HepG2 (cell line): ENCODE results near the gene KLHL13. TPM values are rescaled to one million over a fixed set of nuclear protein-coding genes. Genes with fewer than 3 reads are reported as not detected.

Source experiments
- ATAC-seq: fragments of 200-7000 bp; cut with Tn5 transposase; 3 replicates; pipeline ENCODE4 v1.9.1; 2020; ENCODE audit warnings: mild to moderate bottlenecking, moderate library complexity
- BruUV-seq: library from RNA; stranded (reverse); fragments of 400-500 nt; replicated peaks from 2 replicates; lab custom pipeline; 2021; lab: Mats Ljungman, UMichigan
- CTCF ChIA-PET: fragments of 300-600 bp; formaldehyde crosslinking; extraction: SDS; loops from one replicate; lab custom pipeline; 2021; ENCODE audit warnings: low total read pairs, inconsistent platforms, low intra/inter-chr PET ratio; lab: Yijun Ruan, JAX
- POLR2A ChIA-PET: fragments of 350-600 bp; sonication (Branson Sonifier 250); formaldehyde crosslinking; loops from one replicate; lab custom pipeline; 2020; ENCODE audit warnings: antibody characterized with exemption, inconsistent platforms; lab: Yijun Ruan, JAX
- DNase-seq: peaks from one replicate; pipeline ENCODE4 v3.0.0-alpha.2; 2015; ENCODE audit warnings: low spot score
- FAIRE-seq: peaks from 3 replicates; lab custom pipeline; 2011; peaks lifted over from hg19 to GRCh38; lab: Jason Lieb, UNC
- H2AFZ ChIP-seq: one replicate; pipeline ENCODE4 v1.6.1; 2011; ENCODE audit warnings: low read length, inconsistent platforms
- H3K27ac ChIP-seq: fragments of 300-600 bp; 3 replicates; pipeline ENCODE4 v1.8.0; 2011; ENCODE audit warnings: mixed run types, mild to moderate bottlenecking, mixed read lengths, low read length, inconsistent platforms; ENCODE audit not compliant: insufficient read depth; ENCODE audit errors: extremely low read length
- H3K27me3 ChIP-seq, 2 experiments: fragments of 200-600 bp in 1 of 2; 2 replicates in 1 of 2; 3 replicates in 1 of 2; pipeline versions ENCODE4 v1.6.0 to v1.8.0; 2011; ENCODE audit warnings: low read length in 2 of 2, mild to moderate bottlenecking in 2 of 2, moderate library complexity in 2 of 2, inconsistent platforms in 1 of 2; ENCODE audit not compliant: insufficient read depth in 2 of 2, control insufficient read depth in 1 of 2
- H3K36me3 ChIP-seq, 2 experiments: fragments of 200-600 bp in 1 of 2; replicated peaks in 1 of 2; 2 replicates in 1 of 2; 3 replicates in 1 of 2; pipeline versions ENCODE4 v1.5.1 to v1.8.0; 2011; ENCODE audit warnings: low read length in 2 of 2, inconsistent platforms in 1 of 2; ENCODE audit not compliant: insufficient read depth in 2 of 2, control insufficient read depth in 1 of 2
- H3K4me1 ChIP-seq: 2 replicates; pipeline ENCODE4 v1.5.1; 2012; ENCODE audit warnings: low read length, inconsistent platforms; ENCODE audit not compliant: insufficient read depth
- H3K4me2 ChIP-seq: 2 replicates; pipeline ENCODE4 v1.6.0; 2011; ENCODE audit warnings: low read depth, low read length, inconsistent platforms
- H3K4me3 ChIP-seq, 3 experiments: fragments of 200-600 bp in 1 of 3; sonication (generic), shearing (Covaris generic) in 1 of 3; replicated peaks in 1 of 3; 2 replicates each; pipeline ENCODE4 v1.5.1; 2011 to 2016; ENCODE audit warnings: low read length in 3 of 3, inconsistent platforms in 2 of 3, low read depth in 2 of 3, mild to moderate bottlenecking in 2 of 3, control low read depth in 1 of 3, mixed read lengths in 1 of 3; ENCODE audit not compliant: insufficient read depth in 1 of 3
- H3K79me2 ChIP-seq: one replicate; pipeline ENCODE4 v1.6.1; 2011; ENCODE audit warnings: low read length, inconsistent platforms; ENCODE audit not compliant: insufficient read depth
- H3K9ac ChIP-seq: 2 replicates; pipeline ENCODE4 v1.6.0; 2011; ENCODE audit warnings: mild to moderate bottlenecking, low read depth, low read length, inconsistent platforms; ENCODE audit not compliant: insufficient read depth
- H3K9me3 ChIP-seq: 2 replicates; pipeline ENCODE4 v1.5.1; 2012; ENCODE audit warnings: mild to moderate bottlenecking, low read length
- H4K20me1 ChIP-seq: 2 replicates; pipeline ENCODE4 v1.6.0; 2011; ENCODE audit warnings: inconsistent platforms, mild to moderate bottlenecking, low read length, moderate library complexity; ENCODE audit not compliant: insufficient read depth
- ATF7 ChIP-seq, 2 experiments: fragments of 450-650 bp in 1 of 2; sonication (generic) in 1 of 2; formaldehyde crosslinking in 1 of 2; IDR thresholded peaks; 2 replicates each; pipeline versions ENCODE4 v1.4.0 to v1.6.1; 2016 to 2020; ENCODE audit warnings: antibody characterized with exemption in 1 of 2, mild to moderate bottlenecking in 1 of 2, missing genetic modification reagents in 1 of 2
- HES4 ChIP-seq: sonication (generic); formaldehyde crosslinking; IDR thresholded peaks from 2 replicates; pipeline ENCODE4 v1.9.0; 2021; ENCODE audit warnings: mild to moderate bottlenecking, missing genetic modification reagents, borderline replicate concordance
- HOXA3 ChIP-seq: sonication (generic); formaldehyde crosslinking; IDR thresholded peaks from 2 replicates; pipeline ENCODE4 v1.5.0; 2020; ENCODE audit warnings: missing genetic modification reagents
- KLF15 ChIP-seq: sonication (generic); formaldehyde crosslinking; IDR thresholded peaks from 2 replicates; pipeline ENCODE4 v1.8.1; 2023; ENCODE audit warnings: borderline replicate concordance, mild to moderate bottlenecking, inconsistent platforms, missing genetic modification reagents, mixed read lengths
- PHB2 ChIP-seq: fragments of 450-650 bp; IDR thresholded peaks from 2 replicates; pipeline ENCODE4 v1.6.1; 2018; ENCODE audit not compliant: partially characterized antibody
- POLR2AphosphoS5 ChIP-seq: IDR thresholded peaks from 2 replicates; pipeline ENCODE4 v1.6.1; 2012; ENCODE audit warnings: low read depth, low read length
- ZBTB8A ChIP-seq: sonication (generic); formaldehyde crosslinking; IDR thresholded peaks from 2 replicates; pipeline ENCODE4 v1.4.0; 2020; ENCODE audit warnings: mild to moderate bottlenecking, low read depth, missing genetic modification reagents, borderline replicate concordance
- ZNF180 ChIP-seq: sonication (generic); formaldehyde crosslinking; IDR thresholded peaks from 2 replicates; pipeline ENCODE4 v1.4.0; 2020; ENCODE audit warnings: low read depth, missing genetic modification reagents, borderline replicate concordance
- ZNF713 ChIP-seq: sonication (generic); formaldehyde crosslinking; IDR thresholded peaks from 2 replicates; pipeline ENCODE4 v1.4.0; 2020; ENCODE audit warnings: mild to moderate bottlenecking, missing genetic modification reagents
- ZSCAN31 ChIP-seq: sonication (generic); formaldehyde crosslinking; IDR thresholded peaks from 2 replicates; pipeline ENCODE4 v1.5.0; 2020; ENCODE audit warnings: low read depth, mild to moderate bottlenecking, missing genetic modification reagents
- WGBS: methylation state at CpG from one replicate; pipeline ENCODE4 v1.1.6; 2017; ENCODE audit warnings: low lambda C conversion rate; 5-methylcytosine and 5-hydroxymethylcytosine counted together
- in situ Hi-C: cut with HindIII; loops from 2 replicates; pipeline ENCODE4 v1.10.0; 2017; ENCODE audit warnings: low pct_unique_long_range_greater_than_20kb; ENCODE audit not compliant: extremely low pct_ligation_motif_present
- intact Hi-C: fragments of 100-400 bp; cut with micrococcal nuclease; formaldehyde crosslinking; loops from one replicate; pipeline ENCODE4 v1.10.0; 2022; ENCODE audit not compliant: unreplicated experiment
- polyA plus RNA-seq, 8 experiments: library from polyadenylated mRNA; depleted of rRNA in 3 of 8; stranded (reverse) in 7 of 8; unstranded in 1 of 8; fragments of >200 nt; fragmentation: Illumina TruSeq in 4 of 8; extraction: Trizol in 4 of 8; gene quantifications; 2 replicates each; pipeline versions ENCODE4 v1.2.1 to v1.2.3, GENCODE V29; 2011 to 2016; ENCODE audit warnings: low read depth in 4 of 8, missing spikeins in 1 of 8, mixed read lengths in 1 of 8; ENCODE audit not compliant: insufficient read depth in 1 of 8
- total RNA-seq, 5 experiments: library from RNA; depleted of rRNA; stranded (reverse); fragments of >200 nt; fragmentation: Illumina TruSeq; extraction: Trizol; gene quantifications; 2 replicates each; pipeline ENCODE4 v1.2.3, GENCODE V29; 2016; ENCODE audit warnings: low read depth in 1 of 5
- TF ChIP-seq, protein P1 (sequence below): sonication (generic); formaldehyde crosslinking; IDR thresholded peaks from 2 replicates; pipeline ENCODE4 v1.9.0; 2022; ENCODE audit warnings: missing genetic modification reagents, mild to moderate bottlenecking, borderline replicate concordance
- TF ChIP-seq, protein P2 (sequence below): IDR thresholded peaks from 2 replicates; pipeline ENCODE4 v1.6.1; 2018; ENCODE audit warnings: missing genetic modification reagents, mild to moderate bottlenecking, missing compliant biosample characterization
- TF ChIP-seq, protein P3 (sequence below): fragments of 450-650 bp; IDR thresholded peaks from 2 replicates; pipeline ENCODE4 v1.6.1; 2017; ENCODE audit warnings: mild to moderate bottlenecking

The KLHL13 gene
- total and polyA plus RNA-seq, 2 of the 13 experiments (the other 11 are each of a cell fraction or from before 2014, with no cell fraction given) = 0.28 to 1.6 TPM

- Histone ChIP-seq H3K36me3 (no peaks in the 10 kb centered on the region), H2AFZ (no peak overlapping the region), H3K9ac (no peak overlapping the region), H3K79me2 (no peaks in the 10 kb centered on the region), H3K27me3 (no peaks in the 10 kb centered on the region), H4K20me1 (no peaks in the 10 kb centered on the region), H3K9me3 (no peaks in the 10 kb centered on the region), H3K4me3 (no peak overlapping the region), H3K4me1 (no peaks in the 10 kb centered on the region), H3K4me2 (no peak overlapping the region), H3K27ac (no peak overlapping the region)
- CTCF ChIA-PET = no interaction called here
- WGBS = 71% methylated on average over 1 of the region's 1 CpG
- in situ Hi-C loops = no loop called here
- FAIRE-seq (no peak), DNase-seq (no peak), ATAC-seq (no peak)
- no TSS peak for BruUV-seq
- POLR2A ChIA-PET = no interaction called here
- intact Hi-C loops = no loop called here
- TF ChIP-seq HES4 (CRISPR knock-in tag) = no peak
- TF ChIP-seq, protein P1, sequence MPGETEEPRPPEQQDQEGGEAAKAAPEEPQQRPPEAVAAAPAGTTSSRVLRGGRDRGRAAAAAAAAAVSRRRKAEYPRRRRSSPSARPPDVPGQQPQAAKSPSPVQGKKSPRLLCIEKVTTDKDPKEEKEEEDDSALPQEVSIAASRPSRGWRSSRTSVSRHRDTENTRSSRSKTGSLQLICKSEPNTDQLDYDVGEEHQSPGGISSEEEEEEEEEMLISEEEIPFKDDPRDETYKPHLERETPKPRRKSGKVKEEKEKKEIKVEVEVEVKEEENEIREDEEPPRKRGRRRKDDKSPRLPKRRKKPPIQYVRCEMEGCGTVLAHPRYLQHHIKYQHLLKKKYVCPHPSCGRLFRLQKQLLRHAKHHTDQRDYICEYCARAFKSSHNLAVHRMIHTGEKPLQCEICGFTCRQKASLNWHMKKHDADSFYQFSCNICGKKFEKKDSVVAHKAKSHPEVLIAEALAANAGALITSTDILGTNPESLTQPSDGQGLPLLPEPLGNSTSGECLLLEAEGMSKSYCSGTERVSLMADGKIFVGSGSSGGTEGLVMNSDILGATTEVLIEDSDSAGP (CRISPR knock-in tag) = no peak
Measured at GRCh38 chrX:117919755-117920154, 196.9 kb downstream of the KLHL13 start.

GRCh38 chrX:117910216-117910615 is 206.4 kb downstream of the KLHL13 start:
- Histone ChIP-seq H3K36me3 (no peaks in the 10 kb centered on the region), H3K9ac (no peak overlapping the region), H2AFZ (no peak overlapping the region), H3K4me3 (no peak overlapping the region), H3K27ac (no peak overlapping the region), H3K4me2 (no peak overlapping the region), H3K9me3 (no peaks in the 10 kb centered on the region), H3K4me1 (no peaks in the 10 kb centered on the region), H3K27me3 (no peaks in the 10 kb centered on the region), H3K79me2 (no peaks in the 10 kb centered on the region), H4K20me1 (no peaks in the 10 kb centered on the region)
- ChIA-PET POLR2A (no interaction called here), CTCF (no interaction called here)
- 12% methylated on average over 1 of the region's 1 CpG for WGBS
- DNase-seq (no peak), ATAC-seq (no peak), FAIRE-seq (no peak)
- in situ Hi-C loops (no loop called here), intact Hi-C loops (no loop called here)
- no TSS peak for BruUV-seq
- TF ChIP-seq ZBTB8A (CRISPR knock-in tag) (no peak), KLF15 (CRISPR knock-in tag) (no peak), HOXA3 (CRISPR knock-in tag) (no peak), POLR2AphosphoS5 (no peak), ZSCAN31 (CRISPR knock-in tag) (no peak), ATF7 (IDR thresholded peaks at IDR 0.05) (no peak), ATF7 (CRISPR knock-in tag; IDR thresholded peaks at IDR 0.05) (no peak), ZNF713 (CRISPR knock-in tag) (no peak), ZNF180 (CRISPR knock-in tag) (no peak), PHB2 (no peak)
- TF ChIP-seq, protein P2, sequence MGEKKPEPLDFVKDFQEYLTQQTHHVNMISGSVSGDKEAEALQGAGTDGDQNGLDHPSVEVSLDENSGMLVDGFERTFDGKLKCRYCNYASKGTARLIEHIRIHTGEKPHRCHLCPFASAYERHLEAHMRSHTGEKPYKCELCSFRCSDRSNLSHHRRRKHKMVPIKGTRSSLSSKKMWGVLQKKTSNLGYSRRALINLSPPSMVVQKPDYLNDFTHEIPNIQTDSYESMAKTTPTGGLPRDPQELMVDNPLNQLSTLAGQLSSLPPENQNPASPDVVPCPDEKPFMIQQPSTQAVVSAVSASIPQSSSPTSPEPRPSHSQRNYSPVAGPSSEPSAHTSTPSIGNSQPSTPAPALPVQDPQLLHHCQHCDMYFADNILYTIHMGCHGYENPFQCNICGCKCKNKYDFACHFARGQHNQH (CRISPR knock-in tag) = no peak
- TF ChIP-seq, protein P3, sequence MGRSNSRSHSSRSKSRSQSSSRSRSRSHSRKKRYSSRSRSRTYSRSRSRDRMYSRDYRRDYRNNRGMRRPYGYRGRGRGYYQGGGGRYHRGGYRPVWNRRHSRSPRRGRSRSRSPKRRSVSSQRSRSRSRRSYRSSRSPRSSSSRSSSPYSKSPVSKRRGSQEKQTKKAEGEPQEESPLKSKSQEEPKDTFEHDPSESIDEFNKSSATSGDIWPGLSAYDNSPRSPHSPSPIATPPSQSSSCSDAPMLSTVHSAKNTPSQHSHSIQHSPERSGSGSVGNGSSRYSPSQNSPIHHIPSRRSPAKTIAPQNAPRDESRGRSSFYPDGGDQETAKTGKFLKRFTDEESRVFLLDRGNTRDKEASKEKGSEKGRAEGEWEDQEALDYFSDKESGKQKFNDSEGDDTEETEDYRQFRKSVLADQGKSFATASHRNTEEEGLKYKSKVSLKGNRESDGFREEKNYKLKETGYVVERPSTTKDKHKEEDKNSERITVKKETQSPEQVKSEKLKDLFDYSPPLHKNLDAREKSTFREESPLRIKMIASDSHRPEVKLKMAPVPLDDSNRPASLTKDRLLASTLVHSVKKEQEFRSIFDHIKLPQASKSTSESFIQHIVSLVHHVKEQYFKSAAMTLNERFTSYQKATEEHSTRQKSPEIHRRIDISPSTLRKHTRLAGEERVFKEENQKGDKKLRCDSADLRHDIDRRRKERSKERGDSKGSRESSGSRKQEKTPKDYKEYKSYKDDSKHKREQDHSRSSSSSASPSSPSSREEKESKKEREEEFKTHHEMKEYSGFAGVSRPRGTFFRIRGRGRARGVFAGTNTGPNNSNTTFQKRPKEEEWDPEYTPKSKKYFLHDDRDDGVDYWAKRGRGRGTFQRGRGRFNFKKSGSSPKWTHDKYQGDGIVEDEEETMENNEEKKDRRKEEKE = no peak
